ENCODE measurements around the gene MYH15.

The MYH15 gene

DNA sequence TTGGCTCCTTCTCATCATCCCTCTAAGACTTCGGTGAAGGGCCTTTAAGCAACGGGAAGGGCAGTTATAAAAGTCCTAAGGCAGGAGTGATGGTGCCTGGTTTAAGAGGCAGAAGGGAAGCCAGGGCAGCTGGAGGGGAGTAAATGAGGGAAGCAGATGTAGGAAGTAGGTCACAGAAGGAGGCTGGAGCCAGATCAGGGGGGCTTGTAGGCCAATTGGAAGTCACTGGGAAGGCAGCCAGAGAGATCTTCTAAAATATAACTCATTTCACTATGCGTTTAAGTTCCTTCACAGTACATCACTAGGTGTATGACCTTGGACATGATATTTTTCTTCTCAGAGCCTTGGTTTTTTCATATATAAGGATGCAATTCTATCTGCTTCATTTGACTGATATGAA, 94.7 kb downstream of the MYH15 start:
- DNase-seq (ENCODE audit: low spot score) = no peak

DNA sequence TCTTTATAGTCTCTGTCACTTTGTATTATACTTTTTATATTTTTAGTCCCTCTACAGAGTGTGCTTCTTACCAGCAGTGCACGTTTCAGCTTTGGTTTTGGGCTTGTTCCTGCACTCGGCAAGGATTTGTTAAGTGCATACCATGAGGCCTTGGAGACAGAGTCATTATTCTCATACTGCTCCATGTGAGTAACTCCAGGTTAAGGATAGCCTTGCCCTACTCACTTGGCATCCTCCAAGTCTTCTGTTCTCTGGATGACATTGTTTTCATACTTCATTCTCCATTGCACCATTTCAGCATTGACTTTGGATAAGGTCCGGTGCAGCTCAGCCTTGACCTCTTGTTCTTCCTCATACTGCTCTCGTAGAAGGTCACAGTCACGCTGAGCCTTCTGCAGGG, 96.4 kb downstream of the MYH15 start:
- no peak for DNase-seq (ENCODE audit: low spot score)

DNA sequence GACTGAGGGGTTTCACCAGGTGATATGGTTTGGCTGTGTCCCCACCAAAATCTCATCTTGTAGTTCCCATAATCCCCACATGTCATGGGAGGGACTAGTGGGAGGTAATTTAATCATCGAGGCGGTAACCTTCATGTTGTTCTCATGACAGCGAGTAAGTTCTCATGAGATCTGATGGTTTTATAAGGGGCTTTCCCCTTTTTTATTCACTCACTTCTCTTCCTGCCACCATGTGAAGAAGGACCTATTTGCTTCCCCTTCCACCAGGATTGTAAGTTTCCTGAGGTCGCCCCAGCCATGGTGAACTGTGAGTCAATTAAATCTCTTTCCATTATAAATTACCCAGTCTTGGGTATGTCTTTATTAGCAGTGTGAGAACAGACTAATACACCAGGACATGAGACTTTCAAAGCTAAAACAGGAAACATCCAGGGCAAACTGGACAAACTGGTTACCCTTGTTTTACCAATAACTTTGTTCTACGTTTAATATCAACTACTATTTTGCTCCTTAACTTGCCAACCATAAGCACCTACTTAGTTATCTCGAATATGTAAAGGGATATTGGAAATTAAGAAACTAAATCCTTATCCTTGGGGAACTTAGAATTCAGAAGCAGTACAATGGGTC, 98.2 kb downstream of the MYH15 start:
- no peak for DNase-seq (ENCODE audit: low spot score)

DNA sequence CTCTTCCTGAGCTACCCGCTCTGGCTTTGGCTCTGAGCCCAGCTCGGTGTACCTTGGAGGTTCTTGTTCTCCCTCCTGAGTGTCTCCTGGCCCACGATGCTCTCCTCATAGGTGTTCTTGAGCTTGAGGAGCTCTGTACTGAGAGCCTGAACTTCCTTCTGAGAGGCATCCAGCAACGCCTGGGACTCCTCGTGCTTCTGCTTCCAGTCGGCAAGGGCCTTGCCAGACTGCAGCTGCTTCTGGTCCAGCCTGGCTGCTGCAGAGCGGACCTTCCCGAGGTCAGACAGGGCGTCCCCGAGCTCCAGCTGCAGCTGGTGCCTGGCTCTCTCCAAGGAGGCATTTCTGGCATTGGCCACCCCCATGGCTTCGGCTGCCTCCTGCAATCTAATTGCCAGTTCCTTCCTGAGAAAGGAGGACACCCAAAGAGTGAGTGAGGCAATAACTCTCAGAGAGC, 99.8 kb downstream of the MYH15 start:
- DNase-seq (ENCODE audit: low spot score) = no peak

DNA sequence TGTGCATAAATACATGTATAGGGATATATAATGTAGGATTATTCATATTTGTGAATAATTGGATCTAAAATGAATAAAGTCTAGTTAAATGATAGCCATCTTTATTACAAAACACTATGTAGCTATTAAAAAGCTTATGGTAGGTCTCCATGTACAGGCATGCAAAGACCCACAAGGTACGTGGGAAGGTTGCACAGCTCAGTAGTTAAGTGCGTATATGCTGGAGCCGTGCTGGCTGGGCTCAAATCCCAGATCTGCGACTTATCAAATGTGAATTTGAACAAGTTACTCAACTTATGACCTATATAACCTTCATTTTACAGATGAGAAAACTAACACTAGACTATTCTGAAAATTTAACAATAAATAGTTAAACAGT, 100.6 kb downstream of the MYH15 start:
- DNase-seq (ENCODE audit: low spot score) = no peak

DNA sequence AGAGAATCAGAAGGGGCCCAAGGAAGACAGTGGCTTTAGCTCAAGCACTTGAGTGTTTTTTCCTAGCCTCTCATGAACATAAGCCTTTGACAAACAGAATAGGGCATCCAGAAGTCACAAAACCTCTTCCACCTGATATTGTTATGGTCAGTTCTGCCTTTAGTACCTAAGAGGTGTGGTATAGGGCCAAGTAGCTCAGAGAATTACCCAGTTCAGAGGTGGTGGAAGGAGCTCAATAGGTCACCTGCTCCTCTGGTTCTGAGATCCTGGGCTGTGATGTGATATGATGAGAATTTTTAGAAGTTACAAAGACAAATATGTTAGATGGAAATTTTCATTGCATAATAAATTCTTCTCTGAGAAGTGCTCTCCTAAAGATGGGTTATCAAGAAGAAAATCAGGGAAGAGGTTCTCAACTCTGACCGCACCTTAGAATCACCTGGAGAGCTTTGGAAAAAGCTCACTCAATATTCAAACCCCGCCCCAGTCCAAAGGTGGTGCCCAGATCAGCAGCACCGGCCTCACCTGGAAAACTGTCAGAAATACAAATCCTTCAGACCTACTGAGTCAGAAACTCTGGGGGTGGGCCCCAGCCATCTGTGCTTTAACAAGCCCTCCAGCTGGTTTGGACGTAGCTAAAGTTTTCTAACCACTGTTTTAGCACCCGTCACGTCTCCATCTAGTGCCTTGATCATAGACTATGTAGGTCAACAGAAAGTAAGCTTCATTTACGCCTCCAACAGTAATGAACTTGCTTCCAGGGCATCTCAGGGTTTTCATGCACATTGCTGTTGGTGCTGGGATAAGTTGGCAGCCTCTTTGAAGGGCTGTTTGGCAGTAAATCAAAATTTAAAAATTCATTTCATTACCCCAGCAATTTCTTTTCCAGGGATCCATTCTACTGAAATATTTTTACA, 101.3 kb downstream of the MYH15 start:
- no peak for DNase-seq (ENCODE audit: low spot score)

DNA sequence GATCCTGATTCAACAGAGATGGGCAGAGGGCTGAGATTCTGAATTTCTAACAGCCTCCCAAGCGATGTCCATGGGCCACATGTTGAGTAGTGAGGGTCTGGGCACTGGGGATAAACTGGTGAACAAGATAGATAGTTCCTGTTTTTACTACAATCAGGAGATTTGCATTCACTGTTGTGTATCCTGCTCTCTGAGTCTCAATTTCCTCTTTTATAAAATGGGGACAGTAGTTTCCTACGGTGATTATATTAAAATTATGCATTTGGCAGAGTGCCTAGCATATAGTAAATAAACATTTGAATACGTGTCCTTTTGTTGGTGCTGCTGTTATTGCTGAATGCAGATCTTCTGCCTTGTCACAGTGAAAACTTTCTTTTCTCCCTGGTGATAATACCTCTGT, 102.5 kb downstream of the MYH15 start:
- no peak for DNase-seq (ENCODE audit: low spot score)

DNA sequence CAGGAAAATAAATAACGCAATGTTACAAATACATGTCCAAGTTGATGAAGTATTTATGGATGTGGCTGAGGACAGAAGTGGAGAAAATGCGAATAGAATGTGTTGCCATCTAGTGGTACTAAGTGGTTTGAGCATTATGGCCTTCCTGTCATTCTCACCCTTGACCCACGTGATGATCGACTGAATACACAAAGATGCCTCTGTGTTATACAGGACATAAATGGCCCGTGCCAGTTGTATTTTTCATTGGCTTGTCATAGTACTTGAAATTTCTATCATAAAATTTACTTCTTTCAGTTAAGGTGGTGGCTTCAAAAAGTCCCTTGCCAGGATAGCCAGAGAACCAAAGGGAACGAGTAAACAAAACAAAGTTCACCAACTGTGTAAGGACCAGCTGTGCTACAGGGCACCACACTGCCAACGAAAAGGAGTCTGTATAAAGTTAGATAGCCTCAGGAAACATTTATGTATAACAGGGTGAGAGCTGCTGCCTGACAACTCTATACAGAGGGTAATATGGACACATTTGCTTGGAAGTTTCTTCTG, 103.7 kb downstream of the MYH15 start:
- DNase-seq (ENCODE audit: low spot score) = peak; percentile 76

DNA sequence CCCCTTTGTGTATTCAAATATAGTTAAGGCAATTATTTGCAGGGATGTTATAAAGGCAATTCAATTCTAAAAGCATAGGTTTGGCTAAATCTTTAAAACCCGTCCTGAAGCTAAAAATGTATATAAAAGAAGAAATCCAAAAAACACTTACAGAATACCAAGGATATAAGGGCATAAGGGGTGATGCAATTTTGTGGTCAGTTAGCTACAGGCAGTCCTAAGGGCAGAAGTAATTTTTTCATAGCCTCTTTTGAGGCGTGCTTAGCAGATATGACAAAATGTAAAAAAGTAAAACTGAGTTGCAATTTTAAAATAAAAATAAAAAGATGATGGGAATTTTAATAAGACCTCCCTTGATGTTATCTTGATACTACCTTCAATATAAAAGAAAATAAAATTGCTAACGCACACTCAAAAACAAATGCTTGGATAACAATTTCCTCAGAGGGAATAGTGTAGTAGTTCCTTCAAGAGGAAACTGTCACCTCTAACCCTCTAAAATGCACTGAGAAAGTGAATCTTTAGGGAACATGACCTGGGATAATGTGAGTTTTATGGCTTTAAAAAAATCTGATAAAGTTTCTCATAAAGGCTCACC, 104.2 kb downstream of the MYH15 start:
- DNase-seq (ENCODE audit: low spot score) = no peak

DNA sequence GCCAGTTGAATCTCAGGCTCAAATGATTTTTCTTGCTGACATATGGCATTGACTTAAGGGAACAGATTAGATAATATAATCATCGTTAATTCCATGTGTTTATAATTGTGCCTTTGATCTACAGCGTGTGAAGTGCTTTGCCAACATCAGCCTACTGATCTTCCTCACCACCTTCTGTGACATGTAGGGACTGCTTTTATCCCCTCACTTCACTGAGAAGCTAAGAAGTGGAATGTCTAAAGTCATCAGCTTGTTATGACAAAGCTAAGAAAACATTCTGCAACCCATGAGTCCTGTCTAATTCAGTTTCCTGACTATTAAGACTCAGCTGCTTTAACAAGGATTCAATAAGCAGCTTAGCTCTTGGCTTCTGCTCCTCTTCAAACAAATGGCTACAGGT, 106.0 kb downstream of the MYH15 start:
- DNase-seq (ENCODE audit: low spot score) = no peak

DNA sequence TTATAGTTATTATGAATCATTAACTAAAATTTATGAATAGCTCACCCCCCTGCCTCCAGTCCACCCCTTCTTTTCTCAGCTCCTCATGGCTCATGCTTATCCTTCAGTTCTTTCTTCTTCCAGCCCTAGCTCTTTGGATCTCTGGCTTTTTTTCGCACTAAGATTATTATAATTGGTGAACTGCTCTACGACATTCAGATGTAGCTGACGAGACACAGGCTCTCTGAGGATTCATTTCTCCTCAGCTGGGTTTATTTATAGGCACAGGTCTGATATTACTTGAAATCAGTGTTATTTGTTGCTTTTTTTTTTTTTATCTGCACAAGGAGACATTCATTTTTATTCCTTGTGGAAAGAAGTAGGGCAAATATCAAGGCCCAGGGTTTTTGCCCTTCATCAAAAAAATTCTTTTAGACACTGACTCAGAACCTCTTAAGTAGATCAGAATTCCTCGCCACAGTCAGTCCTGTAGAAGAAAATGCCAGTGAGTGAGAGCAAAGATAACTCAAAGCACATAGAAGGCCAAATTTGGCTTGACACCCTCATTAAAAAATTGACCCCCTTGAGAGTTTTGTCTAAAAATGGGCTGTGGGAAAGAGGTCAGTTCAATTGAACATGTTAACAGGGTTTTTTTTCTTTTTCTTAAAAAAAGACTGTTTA, 106.6 kb downstream of the MYH15 start:
- no peak for DNase-seq (ENCODE audit: low spot score)

DNA sequence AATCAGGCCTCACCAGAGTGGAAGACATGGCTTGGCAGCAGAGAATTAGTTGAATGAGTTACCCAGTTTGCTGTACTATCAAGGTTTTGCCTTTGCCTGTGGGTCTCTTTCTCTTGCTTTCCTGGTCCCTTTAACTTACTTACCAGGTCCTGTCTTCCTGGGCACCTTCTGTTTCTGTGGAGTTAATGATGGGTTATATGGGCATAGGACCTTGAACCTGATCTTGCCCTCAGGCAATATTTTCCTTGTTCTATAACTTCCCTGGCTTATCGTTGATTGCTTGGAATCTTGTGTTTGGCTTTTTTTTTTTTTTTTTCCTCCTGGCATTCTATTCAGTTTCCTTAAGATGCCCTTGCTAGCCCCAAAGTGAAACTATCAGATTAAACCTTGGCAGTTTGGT, 107.2 kb downstream of the MYH15 start:
- DNase-seq (ENCODE audit: low spot score) = no peak

DNA sequence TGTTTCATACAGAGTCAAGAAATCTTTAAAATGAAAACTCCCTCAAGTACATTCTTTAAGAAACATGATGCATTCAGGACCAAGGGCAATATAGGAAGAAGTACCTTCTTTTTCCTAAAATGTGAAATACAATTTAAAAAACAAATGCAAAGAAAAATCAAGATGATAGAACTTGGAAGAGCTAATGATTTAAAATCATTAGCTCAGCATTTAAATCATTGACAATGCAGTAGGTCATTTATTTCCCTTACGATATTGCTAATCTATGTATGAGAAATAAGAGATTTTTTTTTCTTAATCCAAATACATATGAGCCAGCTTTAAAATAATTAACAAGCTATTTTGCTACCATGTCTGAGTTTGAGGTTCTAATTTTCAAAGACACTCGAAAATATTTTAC, 108.6 kb downstream of the MYH15 start:
- DNase-seq (ENCODE audit: low spot score) = no peak

DNA sequence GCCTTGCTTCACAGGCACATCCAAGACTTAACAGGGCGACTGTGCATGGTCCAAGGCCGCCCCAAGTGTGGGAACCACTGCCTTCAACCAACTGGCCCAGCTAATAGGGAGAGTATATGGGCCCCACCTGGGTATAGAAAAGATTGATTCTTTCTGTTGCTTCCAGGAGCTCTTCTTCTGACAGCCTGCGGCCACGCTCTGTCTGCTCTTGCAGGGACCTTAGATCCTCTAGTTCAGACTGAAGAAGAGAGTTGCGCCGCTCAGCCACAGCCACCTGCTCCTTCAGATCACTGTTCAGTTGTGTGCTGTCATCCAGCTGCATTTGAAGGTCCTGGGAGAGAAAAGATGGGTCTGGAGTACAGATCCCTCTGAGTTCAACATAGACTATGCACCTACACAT, 111.9 kb downstream of the MYH15 start:
- no peak for DNase-seq (ENCODE audit: low spot score)

DNA sequence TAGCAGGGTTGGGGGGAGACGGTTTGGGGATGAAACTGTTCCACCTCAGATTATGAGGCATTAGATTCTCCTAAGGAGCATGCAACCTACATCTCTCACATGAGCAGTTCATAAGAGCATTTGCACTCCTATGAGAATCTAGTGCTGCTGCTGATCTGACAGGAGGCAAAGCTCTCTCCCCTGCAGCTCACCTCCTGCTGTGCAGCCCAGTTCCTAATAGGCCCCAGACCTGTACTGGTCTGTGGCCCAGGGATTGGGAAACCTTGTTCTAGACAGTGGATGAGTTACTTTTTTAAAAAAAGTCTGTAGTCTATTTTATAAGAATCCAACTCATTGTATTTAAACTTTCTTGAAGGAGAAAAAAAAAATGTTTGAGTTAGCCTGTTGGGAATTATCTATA, 114.1 kb downstream of the MYH15 start:
- DNase-seq (ENCODE audit: low spot score) = no peak

DNA sequence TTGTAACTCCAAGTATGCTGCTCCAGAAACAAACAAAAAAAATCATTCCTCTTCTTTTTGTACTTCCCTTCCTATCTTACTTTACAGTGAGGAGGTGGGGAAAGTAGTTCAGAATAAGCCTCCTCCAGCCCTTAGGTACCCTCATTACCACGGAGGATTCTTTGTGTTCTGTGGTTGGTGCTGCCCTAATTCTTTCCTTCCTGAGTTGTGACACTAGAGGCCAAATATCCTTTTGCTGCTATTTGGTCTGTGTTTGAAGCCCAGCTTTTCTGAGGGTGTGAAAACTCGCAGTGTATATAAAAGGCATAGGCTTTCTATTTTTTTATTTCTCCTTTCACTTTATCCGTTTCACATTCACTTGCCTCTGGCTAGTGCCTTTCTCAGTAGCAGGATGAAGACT, 115.8 kb downstream of the MYH15 start:
- no peak for DNase-seq (ENCODE audit: low spot score)

DNA sequence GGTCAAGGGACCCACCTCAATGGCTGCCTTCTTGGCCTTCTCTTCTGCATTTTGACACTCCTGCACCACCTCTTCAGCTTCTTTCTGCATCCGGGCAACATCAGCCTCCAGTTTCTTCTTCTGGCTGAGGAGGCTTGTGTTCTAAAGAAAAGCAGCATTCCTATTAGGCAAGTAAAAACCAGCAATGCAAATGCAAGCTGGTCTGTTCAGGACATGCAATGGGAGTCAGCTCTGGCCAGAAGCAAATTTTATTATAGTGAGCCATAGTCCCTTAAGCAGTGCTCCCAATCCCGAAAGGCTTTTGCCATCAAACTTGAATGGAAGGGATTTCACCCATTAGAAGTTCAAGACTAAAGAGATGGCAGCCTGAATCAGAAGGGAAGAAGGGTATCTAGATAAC, 116.4 kb downstream of the MYH15 start:
- DNase-seq (ENCODE audit: low spot score) = no peak

DNA sequence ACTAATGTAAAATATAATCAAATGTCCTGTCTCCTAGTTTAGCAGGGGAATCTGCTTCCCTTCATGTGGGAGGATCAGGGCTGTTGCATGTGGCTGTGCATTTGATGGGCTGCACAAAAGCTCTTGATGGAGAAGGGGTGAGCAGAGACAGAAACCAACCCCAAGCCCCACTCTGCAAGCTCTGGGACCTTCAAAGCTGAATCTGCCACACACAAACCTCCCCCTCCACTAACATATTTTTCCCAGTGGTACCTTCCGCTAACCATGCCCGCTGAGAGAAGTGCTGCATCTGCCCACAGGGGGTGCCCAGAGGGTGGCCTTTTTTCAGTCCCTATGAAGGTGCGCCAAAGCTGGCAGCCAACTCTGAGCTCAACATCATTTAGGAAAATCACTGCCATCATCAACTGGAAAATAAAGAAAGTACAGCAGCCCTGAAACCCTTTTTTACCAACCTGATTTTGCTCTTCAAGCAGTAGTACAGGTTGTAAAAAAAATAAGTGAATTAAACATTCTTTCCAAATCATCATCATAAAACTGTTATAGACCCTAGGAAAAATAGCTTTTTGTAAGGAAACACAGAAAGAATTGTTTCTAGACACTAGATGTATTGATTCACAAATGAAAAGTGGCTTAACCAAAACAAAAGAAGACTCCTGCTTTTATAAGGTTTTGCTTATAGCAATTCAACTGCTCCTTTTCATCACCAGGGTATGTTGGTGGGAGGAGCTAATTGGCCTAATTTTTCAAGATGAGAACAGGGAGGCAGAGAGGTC, 117.1 kb downstream of the MYH15 start:
- DNase-seq (ENCODE audit: low spot score) = no peak

DNA sequence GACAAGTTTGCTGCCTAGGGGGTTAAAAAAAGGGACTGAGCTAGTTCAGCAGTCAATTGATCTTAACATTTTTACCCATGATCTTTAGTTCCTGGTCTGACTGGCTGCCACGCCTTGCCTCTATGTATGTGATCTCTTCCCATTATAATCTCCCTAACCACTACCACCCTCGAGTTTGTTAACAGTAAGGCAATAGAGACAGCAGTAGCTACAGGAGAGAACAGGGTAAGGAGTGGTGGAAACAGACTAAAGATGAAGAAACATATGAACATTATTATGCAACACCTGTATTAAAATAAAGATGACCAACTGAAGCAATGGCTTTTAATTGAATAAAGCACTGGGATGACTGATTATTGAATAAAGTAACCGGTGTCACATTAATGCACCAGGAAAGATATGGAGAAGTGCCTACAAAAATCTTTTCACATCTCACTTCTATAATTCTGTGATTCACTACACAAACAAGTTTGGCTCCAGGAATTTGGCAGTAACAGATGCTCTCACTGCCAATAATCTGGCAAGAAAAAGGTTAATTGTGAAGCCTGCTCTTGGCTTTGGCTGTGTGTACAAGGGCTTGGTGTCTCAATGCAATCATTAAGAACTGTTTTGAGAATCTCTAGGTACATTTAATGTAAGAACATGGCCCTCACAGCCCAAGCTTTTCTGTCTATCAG, 118.3 kb downstream of the MYH15 start:
- DNase-seq (ENCODE audit: low spot score) = no peak

DNA sequence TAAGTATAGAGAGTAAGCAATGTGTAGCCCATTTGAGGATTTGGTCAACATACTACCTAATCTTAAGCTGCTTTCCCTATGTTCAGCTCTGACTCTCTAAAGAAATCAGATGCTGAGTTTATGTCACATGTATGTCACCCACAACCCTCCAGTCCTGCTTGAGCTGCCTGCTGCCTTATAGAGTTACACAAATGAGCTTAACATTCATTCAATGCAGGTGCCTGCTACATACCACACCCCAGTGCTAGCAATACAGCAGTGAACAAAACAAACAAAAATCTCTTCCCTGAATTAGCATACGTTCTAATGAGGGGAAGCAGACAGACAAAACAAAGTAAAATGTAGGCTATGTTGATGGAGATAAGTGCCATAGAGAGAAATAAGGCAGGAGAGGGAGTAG, 121.0 kb downstream of the MYH15 start:
- no peak for DNase-seq (ENCODE audit: low spot score)

All from globus pallidus (tissue), 1 donor.